Measurements from ENCODE around the gene LRP8.

Gene LRP8

DNA sequence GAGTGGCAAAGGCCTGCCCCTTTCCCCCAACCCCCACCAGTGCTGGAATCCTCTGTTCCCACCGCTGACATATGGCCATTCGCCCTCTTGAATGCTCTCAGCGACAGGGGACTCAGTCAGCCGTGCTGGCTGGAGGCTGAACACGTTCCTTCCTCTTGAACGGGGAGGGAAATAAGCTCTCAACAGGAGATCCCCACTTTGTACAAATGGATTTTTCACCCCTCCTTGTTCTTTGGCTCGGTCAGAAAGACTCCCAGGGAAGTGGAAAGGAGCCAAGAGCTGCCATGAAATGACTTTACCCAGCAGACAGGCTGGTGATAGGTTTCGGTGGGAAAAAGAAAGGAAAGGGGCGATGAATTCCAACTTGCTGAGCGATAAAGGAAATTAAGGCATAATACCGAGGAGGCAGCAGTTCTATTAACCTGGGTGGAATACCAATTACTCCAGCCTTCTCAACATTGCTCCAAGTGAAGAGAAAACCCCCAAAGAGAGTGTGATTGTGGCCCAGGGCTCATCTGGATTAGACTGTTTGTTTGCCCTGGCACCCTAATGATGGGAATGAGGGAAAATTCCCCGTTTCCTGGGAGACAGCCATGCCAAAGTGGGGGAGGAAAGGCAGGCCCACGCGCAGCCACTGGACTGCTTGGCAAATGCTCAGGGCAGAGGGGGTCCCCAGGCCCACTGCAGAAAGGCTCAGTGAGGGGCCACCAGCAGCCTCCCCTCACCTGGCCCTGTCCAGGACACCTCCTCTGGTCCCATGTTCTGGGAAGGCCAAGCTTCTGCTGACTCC lies 23.9 kb downstream of the LRP8 start:
- DNase-seq (ENCODE audit: low read depth) = no peak
- TF ChIP-seq, protein P1, sequence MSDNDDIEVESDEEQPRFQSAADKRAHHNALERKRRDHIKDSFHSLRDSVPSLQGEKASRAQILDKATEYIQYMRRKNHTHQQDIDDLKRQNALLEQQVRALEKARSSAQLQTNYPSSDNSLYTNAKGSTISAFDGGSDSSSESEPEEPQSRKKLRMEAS (IDR thresholded peaks at IDR 0.05; ENCODE audit: low read depth, low read length) = no peak
- TF ChIP-seq MYC (IDR thresholded peaks at IDR 0.05; ENCODE audit: low read depth, low read length) (no peak), POLR2A (IDR thresholded peaks at IDR 0.05; ENCODE audit: extremely low read depth, insufficient read length) (no peak)
- TF ChIP-seq, protein P2, sequence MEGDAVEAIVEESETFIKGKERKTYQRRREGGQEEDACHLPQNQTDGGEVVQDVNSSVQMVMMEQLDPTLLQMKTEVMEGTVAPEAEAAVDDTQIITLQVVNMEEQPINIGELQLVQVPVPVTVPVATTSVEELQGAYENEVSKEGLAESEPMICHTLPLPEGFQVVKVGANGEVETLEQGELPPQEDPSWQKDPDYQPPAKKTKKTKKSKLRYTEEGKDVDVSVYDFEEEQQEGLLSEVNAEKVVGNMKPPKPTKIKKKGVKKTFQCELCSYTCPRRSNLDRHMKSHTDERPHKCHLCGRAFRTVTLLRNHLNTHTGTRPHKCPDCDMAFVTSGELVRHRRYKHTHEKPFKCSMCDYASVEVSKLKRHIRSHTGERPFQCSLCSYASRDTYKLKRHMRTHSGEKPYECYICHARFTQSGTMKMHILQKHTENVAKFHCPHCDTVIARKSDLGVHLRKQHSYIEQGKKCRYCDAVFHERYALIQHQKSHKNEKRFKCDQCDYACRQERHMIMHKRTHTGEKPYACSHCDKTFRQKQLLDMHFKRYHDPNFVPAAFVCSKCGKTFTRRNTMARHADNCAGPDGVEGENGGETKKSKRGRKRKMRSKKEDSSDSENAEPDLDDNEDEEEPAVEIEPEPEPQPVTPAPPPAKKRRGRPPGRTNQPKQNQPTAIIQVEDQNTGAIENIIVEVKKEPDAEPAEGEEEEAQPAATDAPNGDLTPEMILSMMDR (IDR thresholded peaks at IDR 0.05; ENCODE audit: low read depth, low read length) = no peak
- H3K4me3 ChIP-seq (ENCODE audit: low read depth, low read length) = no peak overlapping the region

DNA sequence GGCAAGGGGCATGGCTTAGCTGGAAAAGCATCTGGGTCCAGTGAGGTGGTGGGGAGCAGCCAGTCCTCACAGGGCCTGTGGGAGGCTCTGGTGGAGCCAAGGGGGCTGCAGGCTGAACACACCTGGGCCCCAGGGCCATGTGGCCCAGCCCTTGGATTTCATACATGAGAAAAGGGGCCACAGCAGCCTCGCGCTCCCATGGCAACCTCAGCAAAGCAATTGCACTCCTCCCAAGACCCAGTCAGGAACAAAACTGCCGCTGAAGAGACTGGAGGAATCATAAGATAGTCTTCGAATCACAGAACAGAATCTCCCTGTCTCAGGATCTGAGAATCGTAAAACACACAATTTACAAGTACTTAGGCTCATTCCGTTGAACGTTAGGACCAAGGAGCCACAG lies 24.6 kb downstream of the LRP8 start:
- no peak for DNase-seq (ENCODE audit: low read depth)
- no peak overlapping the region for H3K4me3 ChIP-seq (ENCODE audit: low read depth, low read length)
- TF ChIP-seq MYC (IDR thresholded peaks at IDR 0.05; ENCODE audit: low read depth, low read length) (no peak), POLR2A (IDR thresholded peaks at IDR 0.05; ENCODE audit: extremely low read depth, insufficient read length) (no peak)
- TF ChIP-seq, protein P2 (IDR thresholded peaks at IDR 0.05; ENCODE audit: low read depth, low read length) = no peak
- TF ChIP-seq, protein P1 (IDR thresholded peaks at IDR 0.05; ENCODE audit: low read depth, low read length) = no peak

DNA sequence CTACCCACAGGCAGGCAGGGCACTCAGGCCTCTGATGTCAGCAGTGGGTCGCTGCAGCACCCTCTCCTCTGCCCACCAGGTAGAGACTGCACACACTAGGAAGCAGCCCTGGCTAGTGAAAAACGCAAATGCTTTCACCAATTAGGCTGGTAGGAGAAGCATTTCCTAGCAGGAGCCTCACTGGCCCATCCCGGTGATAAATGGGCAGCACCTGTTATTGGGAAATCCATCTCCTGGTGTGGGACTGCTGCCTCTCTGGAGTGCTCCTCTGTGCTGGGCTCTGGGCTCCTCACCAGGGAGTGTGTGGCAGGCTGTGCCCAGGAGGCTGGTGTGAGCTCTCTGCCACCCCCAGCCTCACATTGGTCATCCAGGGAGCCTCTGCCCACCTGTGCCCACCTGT lies 28.6 kb downstream of the LRP8 start:
- H3K4me3 ChIP-seq (ENCODE audit: low read depth, low read length) = no peak overlapping the region
- DNase-seq (ENCODE audit: low read depth) = no peak
- TF ChIP-seq, protein P2 (IDR thresholded peaks at IDR 0.05; ENCODE audit: low read depth, low read length) = no peak
- TF ChIP-seq MYC (IDR thresholded peaks at IDR 0.05; ENCODE audit: low read depth, low read length) (no peak), POLR2A (IDR thresholded peaks at IDR 0.05; ENCODE audit: extremely low read depth, insufficient read length) (no peak)
- TF ChIP-seq, protein P1 (IDR thresholded peaks at IDR 0.05; ENCODE audit: low read depth, low read length) = no peak

DNA sequence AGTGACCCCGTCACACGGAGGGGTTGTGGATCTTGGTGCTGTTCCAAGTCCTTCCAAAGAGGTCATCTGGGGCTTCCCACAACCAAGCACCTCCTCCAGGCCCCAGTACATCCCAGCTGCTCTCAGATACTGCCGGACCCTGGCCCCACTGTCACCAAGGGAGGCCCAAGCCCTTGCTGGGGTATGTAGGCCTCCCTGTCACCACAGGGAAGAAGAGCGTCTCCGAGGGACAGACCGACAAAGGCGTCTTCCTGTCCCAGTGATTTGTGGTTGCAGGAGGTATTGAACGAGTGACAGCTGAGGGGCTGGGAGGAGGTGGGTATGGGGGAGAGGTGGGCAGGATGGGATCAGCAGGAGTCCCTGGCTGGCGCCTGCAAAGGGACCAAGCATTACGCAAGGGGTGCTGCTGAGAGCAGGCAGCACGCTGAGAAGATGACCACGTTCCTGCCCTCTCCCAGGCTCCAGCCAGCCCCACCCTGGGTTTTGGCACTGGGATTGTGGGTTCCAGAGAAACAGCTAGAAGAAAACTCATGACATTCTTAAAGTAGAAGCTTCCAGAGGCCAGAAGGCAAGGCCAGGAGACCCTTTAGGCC lies 29.7 kb downstream of the LRP8 start:
- no peak overlapping the region for H3K4me3 ChIP-seq (ENCODE audit: low read depth, low read length)
- TF ChIP-seq MYC (IDR thresholded peaks at IDR 0.05; ENCODE audit: low read depth, low read length) = no peak
- TF ChIP-seq, protein P1 (IDR thresholded peaks at IDR 0.05; ENCODE audit: low read depth, low read length) = no peak
- TF ChIP-seq POLR2A (IDR thresholded peaks at IDR 0.05; ENCODE audit: extremely low read depth, insufficient read length) = no peak
- TF ChIP-seq, protein P2 (IDR thresholded peaks at IDR 0.05; ENCODE audit: low read depth, low read length) = no peak
- DNase-seq (ENCODE audit: low read depth) = peak; percentile 65

DNA sequence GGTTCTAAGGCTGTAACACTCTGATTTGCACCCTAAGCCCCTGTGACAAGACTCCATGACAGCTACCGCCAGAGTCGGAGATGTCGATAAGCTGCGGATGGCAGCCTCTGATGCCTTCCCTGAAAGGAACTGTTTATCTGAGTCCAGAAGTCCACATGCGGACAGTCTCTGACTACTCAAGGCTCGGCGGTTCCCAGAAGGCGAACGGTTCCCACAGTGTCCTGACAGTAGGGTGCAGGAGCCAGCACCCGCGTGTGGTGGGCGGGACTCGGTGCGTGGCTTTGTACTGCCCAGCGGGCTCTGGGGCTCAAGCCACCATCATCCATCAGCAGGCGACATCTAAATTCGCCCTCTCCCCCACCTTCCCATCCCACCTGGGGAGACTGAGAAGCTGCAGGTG lies 30.7 kb downstream of the LRP8 start:
- no peak for DNase-seq (ENCODE audit: low read depth)
- TF ChIP-seq MYC (IDR thresholded peaks at IDR 0.05; ENCODE audit: low read depth, low read length) = no peak
- no peak for TF ChIP-seq POLR2A (IDR thresholded peaks at IDR 0.05; ENCODE audit: extremely low read depth, insufficient read length)
- TF ChIP-seq, protein P1 (IDR thresholded peaks at IDR 0.05; ENCODE audit: low read depth, low read length) = no peak
- TF ChIP-seq, protein P2 (IDR thresholded peaks at IDR 0.05; ENCODE audit: low read depth, low read length) = no peak

More for the DNA sequence above, 30.7 kb downstream of the LRP8 start:
- no peak overlapping the region for H3K4me3 ChIP-seq (ENCODE audit: low read depth, low read length)
